ENCODE measurements around the gene SPON1.

DNA sequence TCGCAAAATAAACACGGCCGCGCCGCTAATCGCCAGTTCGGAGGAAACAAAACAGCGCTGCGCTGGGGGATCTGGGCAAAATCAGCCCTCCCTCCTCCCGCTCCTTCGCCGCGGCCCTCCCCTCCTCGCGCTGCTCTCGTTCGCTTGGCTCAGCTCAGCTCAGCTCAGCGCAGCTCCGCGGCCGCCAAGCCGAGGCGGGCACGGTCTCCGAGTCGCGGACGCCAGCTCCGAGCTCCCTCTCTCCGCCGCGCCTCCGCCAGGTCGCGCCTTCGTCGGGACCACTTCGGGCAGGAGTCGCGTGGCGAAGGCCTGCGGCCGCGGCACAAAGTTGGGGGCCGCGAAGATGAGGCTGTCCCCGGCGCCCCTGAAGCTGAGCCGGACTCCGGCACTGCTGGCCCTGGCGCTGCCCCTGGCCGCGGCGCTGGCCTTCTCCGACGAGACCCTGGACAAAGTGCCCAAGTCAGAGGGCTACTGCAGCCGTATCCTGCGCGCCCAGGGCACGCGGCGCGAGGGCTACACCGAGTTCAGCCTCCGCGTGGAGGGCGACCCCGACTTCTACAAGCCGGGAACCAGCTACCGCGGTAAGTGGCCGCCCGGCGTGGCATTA is at the start of gene SPON1:
- TF ChIP-seq SUZ12 (IDR thresholded peaks at IDR 0.05; ENCODE audit: extremely low read depth, insufficient read depth, insufficient read length) (no peak), YY1 (IDR thresholded peaks at IDR 0.05; ENCODE audit: insufficient read depth, insufficient read length) (no peak)

All from NT2/D1 (cell line).